Frontal cortex (tissue), 4 donors: ENCODE data around the gene KCNQ5. TPM values are rescaled to one million over a fixed set of nuclear protein-coding genes. Genes with fewer than 3 reads are reported as not detected.

ENCODE experiments used
- DNase-seq, 2 donors: peaks; one replicate each; pipeline ENCODE4 v3.0.0; 2012; ENCODE audit warnings: low spot score in 2 of 2
- FAIRE-seq: peaks from 2 replicates; lab custom pipeline; 2012; peaks lifted over from hg19 to GRCh38; lab: Jason Lieb, UNC
- total RNA-seq: library from RNA; depleted of rRNA; stranded (reverse); fragments of >200 nt; gene quantifications from one replicate; pipeline ENCODE4 v1.2.3, GENCODE V29; 2014
- donor health status: control.
- donor health status: control.
- donor health status: control.

KCNQ5 gene
- total RNA-seq, 1 donor from 2014 or later, result 12.6 TPM

DNA sequence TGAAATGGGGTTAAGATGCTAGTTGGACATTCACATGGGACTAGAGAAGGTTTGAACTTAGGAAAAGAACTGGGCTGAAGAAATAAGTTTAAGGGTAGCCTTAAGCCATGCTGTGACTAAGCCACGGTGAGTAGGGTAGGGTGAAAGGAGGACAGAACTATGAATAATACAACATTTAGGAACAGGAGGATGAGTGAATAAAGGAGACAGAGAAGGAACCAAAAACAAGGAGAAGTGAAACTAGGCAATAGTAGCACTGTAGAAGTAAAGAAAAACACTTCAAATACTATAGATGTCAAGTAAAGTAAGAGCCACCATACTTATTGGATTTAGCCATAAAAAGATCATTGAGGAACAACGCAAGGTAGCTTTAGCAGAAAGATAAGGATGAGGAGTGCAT, 111.2 kb downstream of the KCNQ5 start:
- no peak for FAIRE-seq
- DNase-seq, result no peak

DNA sequence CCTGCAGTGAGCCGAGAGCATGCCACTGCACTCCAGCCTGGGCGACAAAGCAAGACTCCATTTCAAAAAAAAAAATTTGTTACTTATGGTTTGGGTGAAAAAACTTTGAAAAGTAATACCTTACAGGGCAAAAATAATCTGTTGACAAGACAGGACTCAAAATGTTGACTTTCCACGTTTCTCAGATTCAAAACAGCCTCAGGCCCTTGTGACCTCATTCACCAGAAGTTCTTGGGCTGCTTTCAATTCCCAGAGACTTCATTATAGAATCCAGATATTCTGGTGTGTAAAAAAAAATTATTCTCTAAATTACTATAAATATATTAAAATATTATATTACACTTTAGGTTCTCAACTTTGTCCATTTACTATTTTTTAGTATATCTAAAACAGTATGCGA, 116.2 kb downstream of the KCNQ5 start:
- FAIRE-seq (no peak), DNase-seq (no peak)

DNA sequence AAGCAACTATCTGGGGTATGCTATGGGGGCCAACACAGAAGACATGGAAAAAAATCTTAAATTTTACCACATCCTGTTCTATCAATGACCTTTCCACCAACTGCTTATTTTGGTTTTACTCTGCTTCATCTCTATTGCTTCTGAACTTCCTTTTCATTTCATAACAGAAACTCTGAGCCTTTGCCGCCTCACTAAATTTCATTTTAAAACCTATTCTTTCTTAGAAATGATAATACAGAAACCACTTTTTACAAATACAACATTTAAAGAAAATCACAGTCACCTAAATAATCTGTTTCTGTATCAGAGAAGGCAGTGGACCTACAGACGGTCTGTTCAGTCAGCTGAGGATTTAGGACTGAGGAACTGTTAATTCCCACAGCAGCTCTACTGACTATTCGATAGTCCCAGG, 117.5 kb downstream of the KCNQ5 start:
- DNase-seq (no peak), FAIRE-seq (no peak)

DNA sequence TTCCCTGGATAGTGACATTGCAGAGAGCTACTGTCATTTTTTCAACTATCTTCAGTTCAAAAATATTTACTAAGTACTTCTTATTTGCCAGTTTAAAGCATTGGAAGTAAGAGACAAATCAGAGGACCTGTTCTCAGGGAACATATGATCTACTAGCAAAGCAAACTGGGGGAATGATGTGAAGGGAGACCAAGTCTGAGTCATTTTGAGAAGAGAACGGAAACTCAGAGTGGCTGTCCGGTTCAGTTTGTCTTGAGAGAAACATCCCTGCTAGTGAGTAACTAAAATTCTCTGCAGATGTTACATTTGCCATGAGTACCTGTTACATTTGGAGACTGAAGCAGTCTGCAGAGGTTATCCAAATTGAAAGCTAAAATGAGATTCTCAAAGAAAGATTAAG, 118.3 kb downstream of the KCNQ5 start:
- DNase-seq (no peak), FAIRE-seq (no peak)

DNA sequence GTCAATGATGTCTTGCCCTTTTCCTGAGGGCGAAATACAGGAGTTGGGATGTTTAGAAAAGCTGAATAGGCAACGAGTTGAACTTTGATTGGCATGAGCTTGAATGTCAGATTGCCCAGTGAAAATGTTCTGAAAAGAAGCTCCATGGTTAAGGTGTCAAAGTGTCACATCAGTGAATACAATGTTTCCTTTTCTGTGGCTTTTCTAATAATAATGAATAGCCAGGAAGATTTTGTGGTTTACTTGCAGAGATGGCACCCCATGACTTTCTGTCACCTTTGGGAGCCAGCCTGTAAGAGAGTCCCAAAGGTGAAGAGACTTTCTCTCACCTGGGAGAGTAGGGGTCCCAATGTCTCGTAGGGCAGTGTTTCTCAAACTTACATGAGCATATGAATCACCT, 119.2 kb downstream of the KCNQ5 start:
- DNase-seq (no peak), FAIRE-seq (no peak)

DNA sequence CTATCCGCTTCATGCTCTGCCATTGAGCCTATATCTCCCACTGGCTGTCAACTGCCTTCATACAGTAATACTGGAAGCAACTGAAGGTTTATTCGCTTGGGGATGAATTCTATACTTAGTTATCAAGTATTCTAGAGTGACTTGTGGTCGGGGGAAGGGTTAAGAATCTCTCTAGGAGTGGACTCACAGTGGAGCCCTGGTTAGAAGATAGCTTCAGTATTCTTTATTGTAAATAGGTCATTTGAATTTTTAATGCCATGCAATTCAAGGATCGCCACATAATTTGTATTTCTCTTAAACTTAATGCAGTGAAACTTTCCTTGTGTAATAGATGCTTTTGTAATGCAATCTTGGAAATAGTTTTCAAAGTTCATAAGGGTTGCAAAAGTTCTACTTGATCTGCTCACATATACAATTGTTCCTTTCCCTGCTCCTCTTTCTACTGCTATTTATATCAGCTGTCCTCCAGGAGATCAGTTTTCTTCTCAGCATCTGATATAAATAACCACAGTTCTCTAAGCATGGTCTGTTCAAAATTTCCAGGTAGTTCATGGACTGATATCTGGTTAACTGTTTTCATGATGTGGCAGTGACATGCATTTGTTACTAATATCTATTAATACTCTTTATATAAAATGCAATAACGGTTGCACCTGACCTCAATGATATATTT, 120.3 kb downstream of the KCNQ5 start:
- DNase-seq, result no peak
- no peak for FAIRE-seq

DNA sequence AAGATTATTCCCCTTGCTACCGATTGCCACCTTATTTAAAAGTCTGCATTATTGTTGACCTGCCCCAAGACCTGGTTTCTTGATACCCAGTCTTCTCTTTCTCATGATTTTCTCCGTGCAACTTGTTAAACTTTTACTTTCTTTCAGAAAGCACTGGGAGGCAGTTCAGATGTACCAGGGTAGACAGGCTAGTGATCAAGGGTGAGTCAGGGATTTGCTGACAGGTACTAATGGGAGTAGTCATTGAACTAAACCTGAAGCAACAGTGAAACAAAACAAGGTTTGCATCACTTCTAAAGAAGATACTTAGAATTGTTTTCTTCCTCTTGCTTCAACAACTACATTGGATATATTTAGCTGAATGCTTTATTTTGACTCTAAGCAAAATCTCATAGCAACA, 124.4 kb downstream of the KCNQ5 start:
- DNase-seq (no peak), FAIRE-seq (no peak)

DNA sequence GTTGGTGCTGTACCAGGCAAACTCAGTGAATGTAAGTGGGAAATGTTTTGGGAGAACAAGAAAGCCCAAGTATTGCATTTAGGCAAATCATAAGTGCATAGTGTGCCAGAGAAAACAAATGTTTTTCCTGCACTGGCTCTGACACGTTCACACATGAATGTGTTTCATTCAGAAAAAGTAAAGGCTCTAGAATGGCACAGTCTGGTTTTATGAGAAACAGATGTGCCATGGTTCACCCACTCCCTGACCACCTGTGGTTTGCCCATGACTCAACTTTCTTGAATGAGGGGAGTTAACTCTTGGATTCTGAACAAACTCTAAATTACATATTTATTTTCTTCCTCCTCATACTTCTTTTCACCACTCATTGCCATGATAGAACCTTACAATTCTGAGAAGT, 126.9 kb downstream of the KCNQ5 start:
- no peak for FAIRE-seq

DNA sequence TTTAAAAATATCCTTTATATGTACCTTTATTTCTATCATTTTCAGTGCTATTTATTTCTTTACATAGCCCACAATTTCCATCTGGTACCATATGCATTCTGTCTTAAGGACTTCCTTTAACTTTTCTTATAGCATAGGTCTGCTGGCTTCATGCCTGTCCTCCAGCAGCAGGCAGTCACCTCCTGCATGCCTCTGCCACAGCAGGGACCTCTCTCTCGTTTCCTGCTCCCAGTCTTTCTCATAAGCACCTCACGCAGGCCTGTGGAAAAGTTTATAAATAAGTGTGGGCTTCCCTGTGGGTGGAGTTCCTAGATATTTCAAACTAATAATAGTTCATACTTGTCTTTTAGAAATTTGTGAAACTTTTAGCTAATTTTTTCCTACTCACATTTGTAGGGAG, 133.9 kb downstream of the KCNQ5 start:
- FAIRE-seq (no peak), DNase-seq (no peak)

More for the DNA sequence above, 126.9 kb downstream of the KCNQ5 start:
- DNase-seq, result no peak

DNA sequence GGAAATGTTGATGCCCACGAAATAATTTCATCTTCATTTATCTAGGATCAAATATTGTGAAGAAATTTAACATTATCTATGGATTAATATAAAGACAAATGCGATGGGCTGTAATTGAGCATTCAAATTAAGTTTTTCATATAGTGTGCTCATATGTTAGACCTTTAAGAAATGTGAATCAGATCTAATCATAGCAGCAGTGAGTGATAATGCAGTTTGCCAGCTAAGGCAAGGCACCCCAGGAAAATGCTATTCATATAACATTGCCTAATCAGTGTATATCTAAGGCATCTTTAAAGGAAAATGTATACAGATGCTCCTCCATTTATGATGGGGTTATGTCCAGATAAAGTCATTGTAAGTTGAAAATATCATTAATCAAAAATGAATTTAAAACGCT, 135.2 kb downstream of the KCNQ5 start:
- no peak for DNase-seq
- FAIRE-seq, result no peak

DNA sequence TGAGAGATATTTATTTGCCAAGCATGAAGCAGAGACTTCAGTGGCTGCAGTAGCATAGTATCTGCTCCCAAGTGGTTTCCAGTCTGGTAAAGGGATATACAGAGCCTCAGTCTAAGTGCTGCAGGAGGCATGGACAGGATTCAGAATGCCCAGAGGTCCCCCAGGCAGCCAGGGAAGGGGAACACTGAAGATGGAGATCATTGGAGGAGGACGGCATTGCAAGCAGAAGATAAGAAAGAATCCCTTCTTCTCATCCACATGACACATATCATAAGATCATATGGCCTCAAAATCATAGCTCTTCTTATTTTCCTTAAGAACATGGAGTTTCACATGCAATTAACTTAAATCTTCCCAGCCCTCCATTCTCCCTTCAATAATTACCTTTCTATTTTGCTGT, 136.1 kb downstream of the KCNQ5 start:
- DNase-seq (no peak), FAIRE-seq (no peak)

DNA sequence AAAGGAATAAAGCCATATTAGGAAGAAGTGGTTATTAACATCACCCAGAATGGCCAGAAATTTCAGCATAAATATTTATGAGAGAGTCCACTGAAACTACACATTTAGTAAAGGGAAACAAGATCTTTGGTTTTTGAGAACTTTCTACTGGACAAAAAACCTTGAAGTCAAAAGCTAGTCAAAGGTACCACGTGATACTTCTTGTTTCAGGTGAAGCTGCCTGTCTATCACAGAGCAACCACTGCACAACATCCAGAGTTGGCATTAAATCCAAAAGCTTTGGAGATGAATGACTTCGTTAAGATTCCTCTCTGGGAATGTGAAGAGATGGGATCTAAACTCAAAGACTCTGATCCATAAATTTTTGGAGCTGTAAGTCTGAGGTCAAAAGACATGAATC, 137.0 kb downstream of the KCNQ5 start:
- FAIRE-seq, result no peak
- DNase-seq, result no peak

DNA sequence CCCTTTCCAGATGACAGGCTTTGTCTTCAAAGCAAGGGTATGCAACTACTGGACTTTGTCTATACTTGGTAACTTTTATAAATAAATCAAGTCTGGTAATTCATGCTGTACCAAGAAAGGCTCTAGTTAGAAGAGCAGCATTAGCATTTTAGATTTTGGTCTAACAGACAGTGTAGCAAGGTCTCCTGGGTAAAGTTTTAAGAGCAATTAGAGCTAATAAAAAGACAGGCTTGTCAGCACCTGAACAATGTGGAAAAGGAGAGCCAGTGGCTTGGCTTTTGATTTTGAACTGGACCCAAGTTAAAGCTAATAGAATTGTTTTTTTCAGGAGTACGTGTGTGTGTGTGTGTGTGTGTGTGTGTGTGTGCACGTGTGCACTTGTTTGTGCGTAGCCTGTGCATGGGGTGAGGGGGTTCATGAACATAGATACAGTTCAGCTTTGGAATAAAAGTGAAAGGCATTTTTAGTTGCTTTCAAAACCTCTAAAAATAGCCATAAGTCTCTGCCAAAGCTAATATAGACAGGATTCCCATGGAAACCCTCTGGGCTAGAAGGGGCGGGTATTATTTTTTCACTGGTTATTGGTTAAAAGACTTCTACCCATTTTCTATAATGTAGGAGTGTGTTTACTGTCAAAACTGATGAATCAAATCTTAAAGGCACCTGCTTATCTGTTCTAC, 138.4 kb downstream of the KCNQ5 start:
- DNase-seq, result no peak
- no peak for FAIRE-seq

DNA sequence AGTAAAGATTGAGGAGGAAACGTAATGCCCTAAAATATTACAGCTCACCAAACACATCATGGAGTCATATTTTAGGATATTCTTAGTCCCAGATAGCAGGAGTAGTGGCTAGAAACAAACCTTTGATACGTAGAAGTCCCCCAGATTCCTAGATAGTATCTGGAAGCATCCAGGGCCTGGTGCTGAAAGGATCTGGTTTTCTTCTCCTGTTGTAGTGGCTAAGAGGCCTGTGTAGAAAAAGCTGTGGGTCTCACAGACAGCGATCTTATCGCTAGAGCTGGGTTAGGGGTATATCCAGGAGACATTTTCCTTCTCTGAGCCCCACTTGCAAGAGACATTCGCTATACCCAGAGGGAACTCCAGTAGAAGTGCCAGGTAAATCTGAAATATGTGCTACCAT, 139.9 kb downstream of the KCNQ5 start:
- DNase-seq (no peak), FAIRE-seq (no peak)

DNA sequence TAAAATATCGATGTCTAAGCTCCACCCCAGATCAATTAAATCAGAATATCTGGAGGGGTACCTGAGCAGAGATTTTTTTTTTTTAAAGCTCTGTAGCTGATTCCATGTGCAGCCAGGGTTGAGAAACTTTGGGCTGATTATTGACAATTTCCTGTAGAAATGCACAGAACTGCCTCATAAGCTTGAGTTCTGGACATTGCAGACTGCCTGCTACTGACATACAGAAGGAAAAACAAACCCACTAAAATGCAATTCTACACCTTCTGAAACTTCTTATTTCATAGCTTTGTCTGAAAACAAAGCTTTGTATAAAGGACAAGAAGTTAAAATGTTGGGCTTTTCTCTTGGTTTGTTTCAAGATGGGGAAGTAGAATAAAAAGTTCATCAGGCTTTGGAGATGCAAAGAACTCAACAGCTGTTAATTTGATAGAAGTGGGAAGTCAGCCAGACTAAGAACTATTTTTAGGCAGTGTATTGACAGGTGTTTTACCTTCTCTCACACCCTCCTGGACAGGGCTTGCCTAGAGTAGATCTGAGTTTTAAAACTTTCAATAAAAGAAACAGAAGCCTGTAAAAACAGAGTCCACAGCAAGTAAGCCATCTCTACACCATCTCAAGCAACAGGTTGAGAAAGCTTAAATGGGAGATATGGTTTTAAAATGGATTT, 147.7 kb downstream of the KCNQ5 start:
- no peak for DNase-seq
- FAIRE-seq, result no peak

DNA sequence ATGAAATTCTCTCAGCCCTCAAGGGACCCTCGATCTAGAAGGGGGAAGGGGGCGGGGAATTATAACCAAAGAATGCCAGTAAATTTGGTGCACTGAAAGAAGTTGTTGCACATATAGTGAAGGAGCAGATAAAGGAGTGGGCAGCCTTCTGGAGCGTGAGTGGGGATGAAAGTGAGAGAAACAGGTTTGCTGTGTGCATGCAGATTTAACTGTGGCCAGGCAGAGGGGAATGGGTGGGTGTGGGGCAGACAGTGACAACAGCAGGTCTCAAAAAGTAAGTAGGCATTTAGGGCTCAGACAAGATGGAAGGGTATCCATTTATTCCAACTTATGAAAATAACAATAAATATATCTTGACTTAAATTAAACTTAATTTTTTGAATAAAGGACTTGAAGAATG, 149.1 kb downstream of the KCNQ5 start:
- DNase-seq (no peak), FAIRE-seq (no peak)

DNA sequence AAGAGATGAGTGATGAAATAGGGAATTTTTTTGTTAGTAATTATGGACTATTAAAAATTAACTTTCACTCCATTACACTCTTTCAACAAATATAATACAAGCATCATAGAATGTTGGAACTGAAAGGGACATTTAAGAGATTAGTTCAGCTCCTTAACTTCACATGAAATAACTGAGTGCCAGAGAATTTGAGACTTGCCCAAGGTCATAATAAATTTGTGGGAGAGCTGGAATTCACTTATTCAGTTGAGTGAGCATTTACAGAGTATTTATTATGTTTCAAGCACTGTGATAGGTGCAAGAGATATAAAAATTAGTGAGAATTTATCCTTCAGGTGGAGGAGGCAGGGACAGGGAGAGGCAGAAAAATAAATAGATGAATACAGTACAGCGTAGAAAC, 154.6 kb downstream of the KCNQ5 start:
- DNase-seq (no peak), FAIRE-seq (no peak)

DNA sequence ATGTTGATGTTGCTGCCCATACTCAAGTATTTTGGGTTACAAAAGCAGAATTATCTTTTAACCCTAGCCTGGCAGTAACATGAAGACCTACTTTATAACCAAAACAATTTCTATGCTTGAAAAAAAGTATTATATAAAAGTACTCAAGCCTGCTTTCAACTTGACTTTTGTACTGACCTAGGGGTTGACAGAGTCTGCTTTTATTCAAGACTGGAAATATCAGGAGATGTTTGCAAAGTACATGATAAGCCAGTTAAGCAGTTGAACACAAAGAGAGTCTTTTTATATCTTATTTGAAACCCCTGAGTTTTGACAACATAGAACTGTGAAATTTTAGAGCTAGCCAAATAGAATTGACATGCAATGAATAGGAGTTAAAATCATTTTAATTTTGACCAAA, 159.8 kb downstream of the KCNQ5 start:
- FAIRE-seq, result no peak
- no peak for DNase-seq

DNA sequence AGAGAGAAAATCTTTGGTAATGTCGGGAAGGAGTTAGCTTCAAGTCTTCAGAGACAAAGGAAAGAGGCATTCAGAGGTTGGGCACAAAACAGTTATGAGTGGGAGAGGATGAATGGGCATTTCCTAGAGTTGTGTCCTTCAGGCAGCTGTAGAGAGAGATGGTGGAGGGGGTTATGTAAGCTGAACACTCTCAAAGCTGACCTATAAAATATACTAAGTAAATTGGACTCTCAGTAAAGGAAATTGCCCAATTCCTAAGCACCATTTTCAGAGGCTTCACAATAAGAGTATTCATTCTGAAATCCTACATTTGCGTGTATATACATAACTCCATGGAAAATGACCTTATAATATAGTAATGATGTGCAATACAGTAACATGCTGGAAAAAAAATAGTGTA, 161.2 kb downstream of the KCNQ5 start:
- FAIRE-seq (no peak), DNase-seq (no peak)

DNA sequence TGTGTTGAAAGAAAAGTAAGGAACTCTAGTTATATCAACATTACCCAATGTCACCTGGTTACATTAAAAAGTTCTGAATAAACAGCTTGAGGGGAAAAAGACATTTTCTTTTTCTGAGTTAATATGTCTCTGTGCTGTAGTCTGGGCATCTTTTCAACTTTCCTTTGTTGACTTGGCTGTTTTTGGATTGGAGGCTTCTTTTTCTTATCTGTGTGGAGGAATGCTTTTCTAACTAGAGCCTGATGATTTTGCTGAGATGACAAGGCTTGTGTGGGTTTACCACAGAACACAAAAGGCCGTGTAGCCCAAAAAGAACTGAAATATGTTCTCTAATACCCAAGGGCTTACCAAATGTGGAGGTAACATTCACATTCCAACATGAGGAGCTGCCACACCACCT, 161.8 kb downstream of the KCNQ5 start:
- FAIRE-seq (no peak), DNase-seq (no peak)

DNA sequence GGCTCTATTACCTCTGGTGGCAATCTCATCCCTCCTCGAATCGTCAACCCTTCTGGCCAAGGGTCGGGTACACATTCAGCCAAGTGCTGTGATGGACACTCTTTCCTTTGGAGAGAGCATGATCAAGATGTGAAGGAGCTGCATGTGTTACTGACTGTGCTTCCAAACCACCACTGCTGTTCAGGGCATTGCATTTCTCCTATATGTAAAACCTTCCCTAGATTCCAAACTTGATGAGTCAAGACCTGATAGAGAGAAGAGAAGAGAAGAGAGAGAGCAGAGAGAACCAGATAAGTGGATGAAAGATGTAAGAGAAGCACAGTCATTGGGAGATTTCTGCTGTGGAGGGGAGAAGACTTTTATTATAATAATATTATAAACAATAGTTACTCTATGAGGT, 162.2 kb downstream of the KCNQ5 start:
- FAIRE-seq, result no peak
- DNase-seq, result no peak
